IPS DF 6.9 (cell line): ENCODE measurements around the gene EBP.

ENCODE experiments used
- DNase-seq: peaks from one replicate; pipeline ENCODE4 v3.0.0-alpha.2; 2013; ENCODE audit warnings: low read depth, low spot score
- H3K27ac ChIP-seq: one replicate; pipeline ENCODE4 v1.5.1; 2013; ENCODE audit warnings: low read length, control low read depth
- H3K27me3 ChIP-seq: 2 replicates; pipeline ENCODE4 v1.6.1; 2013; ENCODE audit warnings: mild to moderate bottlenecking, low read length; ENCODE audit not compliant: control insufficient read depth, insufficient read depth
- H3K36me3 ChIP-seq: 2 replicates; pipeline ENCODE4 v1.6.1; 2013; ENCODE audit warnings: low read length; ENCODE audit not compliant: control insufficient read depth, insufficient read depth
- H3K4me1 ChIP-seq: 2 replicates; pipeline ENCODE4 v1.6.1; 2013; ENCODE audit warnings: low read length; ENCODE audit not compliant: control insufficient read depth, insufficient read depth
- H3K4me3 ChIP-seq: 2 replicates; pipeline ENCODE4 v1.5.1; 2013; ENCODE audit warnings: mild to moderate bottlenecking, low read length
- H3K9me3 ChIP-seq: 2 replicates; pipeline ENCODE4 v1.6.1; 2013; ENCODE audit warnings: low read length, inconsistent platforms; ENCODE audit not compliant: control insufficient read depth, insufficient read depth
- WGBS: extraction: QIAGEN DNeasy Blood & Tissue Kit; methylation state at CpG from one replicate; pipeline ENCODE4 v1.1.7; 2013; ENCODE audit warnings: mixed read lengths, missing lambda C conversion rate; ENCODE audit not compliant: insufficient read length, insufficient coverage; 5-methylcytosine and 5-hydroxymethylcytosine counted together

Gene EBP

GRCh38 chrX:48492293-48492910, 29.2 kb upstream of the EBP start:
- DNase-seq, result no peak

GRCh38 chrX:48493890-48494364, 27.7 kb upstream of the EBP start:
- no peaks in the 10 kb centered on the region for H3K27me3 ChIP-seq
- no peak for DNase-seq
- no CpG with 5 or more reads among the region's 10 CpGs for WGBS

More at GRCh38 chrX:48492293-48492910, 29.2 kb upstream of the EBP start:
- WGBS, result no CpG with 5 or more reads among the region's 7 CpGs
- no peak overlapping the region for H3K4me3 ChIP-seq
- no peaks in the 10 kb centered on the region for H3K36me3 ChIP-seq
- no peaks in the 10 kb centered on the region for H3K9me3 ChIP-seq
- peaks cover 2% of the 10 kb centered on the region; the same call in 1 of the 2 replicates for H3K4me1 ChIP-seq
- H3K27ac ChIP-seq, result no peak overlapping the region
- H3K27me3 ChIP-seq, result no peaks in the 10 kb centered on the region

GRCh38 chrX:48496660-48497059, 24.9 kb upstream of the EBP start:
- Histone ChIP-seq H3K4me1 (peaks cover 2% of the 10 kb centered on the region; the same call in 1 of the 2 replicates), H3K36me3 (no peaks in the 10 kb centered on the region), H3K4me3 (no peak overlapping the region), H3K27ac (no peak overlapping the region), H3K27me3 (no peaks in the 10 kb centered on the region), H3K9me3 (no peaks in the 10 kb centered on the region)
- no CpG with 5 or more reads among the region's 4 CpGs for WGBS
- DNase-seq, result no peak

More at GRCh38 chrX:48493890-48494364, 27.7 kb upstream of the EBP start:
- no peaks in the 10 kb centered on the region for H3K36me3 ChIP-seq
- peaks cover 2% of the 10 kb centered on the region; the same call in 1 of the 2 replicates for H3K4me1 ChIP-seq
- no peak overlapping the region for H3K27ac ChIP-seq
- no peak overlapping the region for H3K4me3 ChIP-seq
- H3K9me3 ChIP-seq, result no peaks in the 10 kb centered on the region

- no peaks in the 10 kb centered on the region for H3K27me3 ChIP-seq
- DNase-seq, result no peak
- no peak overlapping the region for H3K4me3 ChIP-seq
- peaks cover 2% of the 10 kb centered on the region; the same call in 1 of the 2 replicates for H3K4me1 ChIP-seq
- WGBS, result no CpG with 5 or more reads among the region's 5 CpGs
- no peaks in the 10 kb centered on the region for H3K9me3 ChIP-seq
- no peaks in the 10 kb centered on the region for H3K36me3 ChIP-seq
- H3K27ac ChIP-seq, result no peak overlapping the region
These were observed 23.7 kb upstream of the EBP start for GRCh38 chrX:48497871-48498270.

GRCh38 chrX:48498374-48498809, 23.2 kb upstream of the EBP start:
- 0 out of 2 replicates have a peak, but pooled peaks cover 2% of the 10 kb centered on the region for H3K4me1 ChIP-seq
- H3K27me3 ChIP-seq, result no peaks in the 10 kb centered on the region

GRCh38 chrX:48504261-48504660, 17.3 kb upstream of the EBP start:
- WGBS, result no CpG with 5 or more reads among the region's 7 CpGs

More at GRCh38 chrX:48498374-48498809, 23.2 kb upstream of the EBP start:
- no peak for DNase-seq
- WGBS, result no CpG with 5 or more reads among the region's 6 CpGs
- Histone ChIP-seq H3K9me3 (no peaks in the 10 kb centered on the region), H3K27ac (no peak overlapping the region), H3K4me3 (no peak overlapping the region), H3K36me3 (no peaks in the 10 kb centered on the region)

GRCh38 chrX:48505481-48505880, 16.1 kb upstream of the EBP start:
- Histone ChIP-seq H3K36me3 (no peaks in the 10 kb centered on the region), H3K27ac (no peak overlapping the region), H3K9me3 (no peaks in the 10 kb centered on the region), H3K27me3 (no peaks in the 10 kb centered on the region), H3K4me3 (no peak overlapping the region), H3K4me1 (peaks cover 4% of the 10 kb centered on the region)
- WGBS, result no CpG with 5 or more reads among the region's 5 CpGs
- no peak for DNase-seq

More at GRCh38 chrX:48504261-48504660, 17.3 kb upstream of the EBP start:
- Histone ChIP-seq H3K4me1 (no peaks in the 10 kb centered on the region; the same call in 1 of the 2 replicates), H3K27me3 (no peaks in the 10 kb centered on the region), H3K4me3 (no peak overlapping the region), H3K9me3 (no peaks in the 10 kb centered on the region), H3K36me3 (no peaks in the 10 kb centered on the region), H3K27ac (no peak overlapping the region)
- no peak for DNase-seq

- no peaks in the 10 kb centered on the region for H3K36me3 ChIP-seq
- H3K4me1 ChIP-seq, result peaks cover 4% of the 10 kb centered on the region
- WGBS, result no CpG with 5 or more reads among the region's 5 CpGs
- H3K27me3 ChIP-seq, result no peaks in the 10 kb centered on the region
- H3K27ac ChIP-seq, result no peak overlapping the region
- H3K9me3 ChIP-seq, result no peaks in the 10 kb centered on the region
- DNase-seq, result no peak
- no peak overlapping the region for H3K4me3 ChIP-seq
These were observed 14.4 kb upstream of the EBP start for GRCh38 chrX:48507246-48507645.

GRCh38 chrX:48508400-48509244, 13.0 kb upstream of the EBP start, which contains the start of gene PORCN:
TSS of gene PORCN (plus strand) at chrX:48508992. CDS start at chrX:48509821, 829 bp downstream.
- H3K9me3 ChIP-seq, result no peaks in the 10 kb centered on the region
- H3K4me3 ChIP-seq, result peak within 1 kb of the TSS; percentile 96; the same call in 1 of the 2 replicates
- no peak within 1 kb of the TSS for H3K27ac ChIP-seq
- no peak for DNase-seq
- H3K4me1 ChIP-seq, result peaks cover 4% of the 10 kb centered on the region
- no peaks in the 10 kb centered on the region for H3K27me3 ChIP-seq
- WGBS, result no CpG with 5 or more reads among the region's 65 CpGs
- no peaks in the 10 kb centered on the region for H3K36me3 ChIP-seq

- peaks cover 4% of the 10 kb centered on the region for H3K4me1 ChIP-seq
- H3K9me3 ChIP-seq, result no peaks in the 10 kb centered on the region
- WGBS, result no CpG with 5 or more reads among the region's 16 CpGs
- no peak for DNase-seq
- H3K36me3 ChIP-seq, result no peaks in the 10 kb centered on the region
- peak overlapping the region; percentile 96; the same call in 1 of the 2 replicates for H3K4me3 ChIP-seq
- no peaks in the 10 kb centered on the region for H3K27me3 ChIP-seq
- no peak overlapping the region for H3K27ac ChIP-seq
These were observed 12.4 kb upstream of the EBP start for GRCh38 chrX:48509245-48509590.
